Upper lobe of left lung (tissue), 4 donors: Measurements from ENCODE around the gene MCM7.

Experiments used
- CTCF ChIP-seq, 6 experiments: fragments of 450-650 bp in 4 of 6; fragments of 200-600 bp in 2 of 6; sonication (generic) in 2 of 6; IDR thresholded peaks; one replicate each; pipeline ENCODE4 v1.5.1; 2016 to 2019; ENCODE audit warnings: antibody characterized with exemption in 6 of 6
- POLR2A ChIP-seq, 4 donors: fragments of 450-650 bp; IDR thresholded peaks; one replicate each; pipeline ENCODE4 v1.5.1; 2016 to 2017; ENCODE audit warnings: antibody characterized with exemption in 4 of 4, mild to moderate bottlenecking in 2 of 4
- POLR2AphosphoS5 ChIP-seq, 2 donors: sonication (generic); formaldehyde crosslinking; IDR thresholded peaks; one replicate each; pipeline ENCODE4 v1.5.1; 2017; ENCODE audit warnings: antibody characterized with exemption in 2 of 2

GRCh38 chr7:100122568-100122967 lies 21.4 kb upstream of the MCM7 start:
- TF ChIP-seq CTCF (IDR thresholded peaks at IDR 0.05) (no peak), POLR2AphosphoS5 (IDR thresholded peaks at IDR 0.05) (no peak), POLR2A (IDR thresholded peaks at IDR 0.05) (no peak)
